ENCODE measurements around the gene TMEM63C. TPM values are rescaled to one million over a fixed set of nuclear protein-coding genes. Genes with fewer than 3 reads are reported as not detected.

The TMEM63C gene
- polyA plus RNA-seq, 1 donor from 2014 or later, result 11.1 TPM

DNA sequence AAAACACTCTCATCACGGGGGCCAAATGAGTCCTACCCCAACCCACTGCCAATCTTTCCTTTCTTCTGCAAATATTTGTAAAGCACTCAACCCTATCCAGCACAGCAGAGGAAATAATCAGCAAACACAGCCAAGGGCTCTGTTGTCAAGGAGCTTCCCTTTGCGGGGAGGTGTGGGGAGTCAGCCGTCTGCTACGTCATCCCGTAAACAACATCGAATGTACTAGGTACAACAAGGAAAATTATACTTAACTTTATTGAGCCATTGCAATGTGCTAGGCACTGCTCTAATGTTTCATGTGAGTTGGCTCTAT, 22.8 kb downstream of the TMEM63C start:
- Histone ChIP-seq H3K27ac (ENCODE audit: low read length) (peak overlapping the region; percentile 72), H3K9ac (ENCODE audit: low read length) (peak overlapping the region; percentile 44), H3K79me2 (replicated peaks; ENCODE audit: insufficient read depth, low read length) (no peaks in the 10 kb centered on the region), H3K36me3 (ENCODE audit: insufficient read depth, low read length) (no peaks in the 10 kb centered on the region), H2AFZ (ENCODE audit: low read depth, low read length) (no peak overlapping the region), H3K4me3 (ENCODE audit: low read length) (no peak overlapping the region), H4K20me1 (ENCODE audit: insufficient read depth) (no peaks in the 10 kb centered on the region), H3F3A (ENCODE audit: insufficient read depth, low read length, poor library complexity, severe bottlenecking) (no peaks in the 10 kb centered on the region), H3K27me3 (ENCODE audit: insufficient read depth, low read depth, low read length) (no peaks in the 10 kb centered on the region), H3K9me2 (ENCODE audit: insufficient read depth, low read length) (no peaks in the 10 kb centered on the region), H3K4me2 (ENCODE audit: low read length) (no peak overlapping the region), H3K9me3 (ENCODE audit: low read length) (no peaks in the 10 kb centered on the region)
- TF ChIP-seq EZH2 (IDR thresholded peaks at IDR 0.05; ENCODE audit: borderline replicate concordance, insufficient read depth, low read length, poor library complexity, severe bottlenecking) (no peak), EP300 (conservative IDR thresholded peaks at IDR 0.05; ENCODE audit: poor library complexity, severe bottlenecking) (no peak), MXI1 (conservative IDR thresholded peaks at IDR 0.05; ENCODE audit: poor library complexity, severe bottlenecking) (no peak), TAF1 (IDR thresholded peaks at IDR 0.05; ENCODE audit: low read depth) (no peak), RAD21 (conservative IDR thresholded peaks at IDR 0.05) (no peak), SMC3 (conservative IDR thresholded peaks at IDR 0.05; ENCODE audit: poor library complexity) (no peak), POLR2AphosphoS5 (IDR thresholded peaks at IDR 0.05) (no peak)
- TF ChIP-seq, protein P1, sequence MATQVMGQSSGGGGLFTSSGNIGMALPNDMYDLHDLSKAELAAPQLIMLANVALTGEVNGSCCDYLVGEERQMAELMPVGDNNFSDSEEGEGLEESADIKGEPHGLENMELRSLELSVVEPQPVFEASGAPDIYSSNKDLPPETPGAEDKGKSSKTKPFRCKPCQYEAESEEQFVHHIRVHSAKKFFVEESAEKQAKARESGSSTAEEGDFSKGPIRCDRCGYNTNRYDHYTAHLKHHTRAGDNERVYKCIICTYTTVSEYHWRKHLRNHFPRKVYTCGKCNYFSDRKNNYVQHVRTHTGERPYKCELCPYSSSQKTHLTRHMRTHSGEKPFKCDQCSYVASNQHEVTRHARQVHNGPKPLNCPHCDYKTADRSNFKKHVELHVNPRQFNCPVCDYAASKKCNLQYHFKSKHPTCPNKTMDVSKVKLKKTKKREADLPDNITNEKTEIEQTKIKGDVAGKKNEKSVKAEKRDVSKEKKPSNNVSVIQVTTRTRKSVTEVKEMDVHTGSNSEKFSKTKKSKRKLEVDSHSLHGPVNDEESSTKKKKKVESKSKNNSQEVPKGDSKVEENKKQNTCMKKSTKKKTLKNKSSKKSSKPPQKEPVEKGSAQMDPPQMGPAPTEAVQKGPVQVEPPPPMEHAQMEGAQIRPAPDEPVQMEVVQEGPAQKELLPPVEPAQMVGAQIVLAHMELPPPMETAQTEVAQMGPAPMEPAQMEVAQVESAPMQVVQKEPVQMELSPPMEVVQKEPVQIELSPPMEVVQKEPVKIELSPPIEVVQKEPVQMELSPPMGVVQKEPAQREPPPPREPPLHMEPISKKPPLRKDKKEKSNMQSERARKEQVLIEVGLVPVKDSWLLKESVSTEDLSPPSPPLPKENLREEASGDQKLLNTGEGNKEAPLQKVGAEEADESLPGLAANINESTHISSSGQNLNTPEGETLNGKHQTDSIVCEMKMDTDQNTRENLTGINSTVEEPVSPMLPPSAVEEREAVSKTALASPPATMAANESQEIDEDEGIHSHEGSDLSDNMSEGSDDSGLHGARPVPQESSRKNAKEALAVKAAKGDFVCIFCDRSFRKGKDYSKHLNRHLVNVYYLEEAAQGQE (IDR thresholded peaks at IDR 0.05; ENCODE audit: borderline replicate concordance), result no peak
- TF ChIP-seq, protein P2, sequence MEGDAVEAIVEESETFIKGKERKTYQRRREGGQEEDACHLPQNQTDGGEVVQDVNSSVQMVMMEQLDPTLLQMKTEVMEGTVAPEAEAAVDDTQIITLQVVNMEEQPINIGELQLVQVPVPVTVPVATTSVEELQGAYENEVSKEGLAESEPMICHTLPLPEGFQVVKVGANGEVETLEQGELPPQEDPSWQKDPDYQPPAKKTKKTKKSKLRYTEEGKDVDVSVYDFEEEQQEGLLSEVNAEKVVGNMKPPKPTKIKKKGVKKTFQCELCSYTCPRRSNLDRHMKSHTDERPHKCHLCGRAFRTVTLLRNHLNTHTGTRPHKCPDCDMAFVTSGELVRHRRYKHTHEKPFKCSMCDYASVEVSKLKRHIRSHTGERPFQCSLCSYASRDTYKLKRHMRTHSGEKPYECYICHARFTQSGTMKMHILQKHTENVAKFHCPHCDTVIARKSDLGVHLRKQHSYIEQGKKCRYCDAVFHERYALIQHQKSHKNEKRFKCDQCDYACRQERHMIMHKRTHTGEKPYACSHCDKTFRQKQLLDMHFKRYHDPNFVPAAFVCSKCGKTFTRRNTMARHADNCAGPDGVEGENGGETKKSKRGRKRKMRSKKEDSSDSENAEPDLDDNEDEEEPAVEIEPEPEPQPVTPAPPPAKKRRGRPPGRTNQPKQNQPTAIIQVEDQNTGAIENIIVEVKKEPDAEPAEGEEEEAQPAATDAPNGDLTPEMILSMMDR (IDR thresholded peaks at IDR 0.05; ENCODE audit: poor library complexity, severe bottlenecking), result no peak

DNA sequence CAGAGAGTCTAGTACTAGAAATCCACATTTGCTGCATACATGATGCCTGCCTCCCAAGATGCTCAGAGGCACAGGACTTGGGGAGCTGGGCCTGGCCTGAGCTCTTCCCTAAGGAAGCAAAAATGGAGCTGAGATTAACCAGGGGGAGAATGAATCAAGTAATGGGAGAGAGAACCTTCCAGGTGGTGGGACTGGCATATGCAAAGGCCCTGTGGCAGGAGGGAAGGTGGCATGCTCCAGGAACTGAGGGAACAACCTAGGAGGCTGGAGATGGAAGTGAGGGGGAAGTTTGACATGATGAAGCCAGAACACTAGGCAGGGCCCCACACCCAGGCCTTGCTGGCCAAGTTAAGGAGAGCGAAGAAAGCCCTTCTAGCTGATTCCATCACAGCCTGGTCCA, 23.3 kb downstream of the TMEM63C start:
- no peaks in the 10 kb centered on the region for H3K79me2 ChIP-seq (replicated peaks; ENCODE audit: insufficient read depth, low read length)
- H2AFZ ChIP-seq (ENCODE audit: low read depth, low read length), result no peak overlapping the region
- no peak overlapping the region for H3K4me2 ChIP-seq (ENCODE audit: low read length)
- H3K36me3 ChIP-seq (ENCODE audit: insufficient read depth, low read length), result no peaks in the 10 kb centered on the region
- no peaks in the 10 kb centered on the region for H3K9me3 ChIP-seq (ENCODE audit: low read length)
- TF ChIP-seq, protein P1 (IDR thresholded peaks at IDR 0.05; ENCODE audit: borderline replicate concordance), result no peak
- TF ChIP-seq, protein P2 (IDR thresholded peaks at IDR 0.05; ENCODE audit: poor library complexity, severe bottlenecking), result no peak
- TF ChIP-seq SMC3 (conservative IDR thresholded peaks at IDR 0.05; ENCODE audit: poor library complexity) (no peak), RAD21 (conservative IDR thresholded peaks at IDR 0.05) (no peak), MXI1 (conservative IDR thresholded peaks at IDR 0.05; ENCODE audit: poor library complexity, severe bottlenecking) (no peak), TAF1 (IDR thresholded peaks at IDR 0.05; ENCODE audit: low read depth) (no peak), POLR2AphosphoS5 (IDR thresholded peaks at IDR 0.05) (no peak), EZH2 (IDR thresholded peaks at IDR 0.05; ENCODE audit: borderline replicate concordance, insufficient read depth, low read length, poor library complexity, severe bottlenecking) (no peak), EP300 (conservative IDR thresholded peaks at IDR 0.05; ENCODE audit: poor library complexity, severe bottlenecking) (no peak)
- no peaks in the 10 kb centered on the region for H3K9me2 ChIP-seq (ENCODE audit: insufficient read depth, low read length)
- no peak overlapping the region for H3K4me3 ChIP-seq (ENCODE audit: low read length)
- peak overlapping the region; percentile 72 for H3K27ac ChIP-seq (ENCODE audit: low read length)
- no peaks in the 10 kb centered on the region for H3F3A ChIP-seq (ENCODE audit: insufficient read depth, low read length, poor library complexity, severe bottlenecking)
- H4K20me1 ChIP-seq (ENCODE audit: insufficient read depth), result no peaks in the 10 kb centered on the region
- H3K27me3 ChIP-seq (ENCODE audit: insufficient read depth, low read depth, low read length), result no peaks in the 10 kb centered on the region
- H3K9ac ChIP-seq (ENCODE audit: low read length), result no peak overlapping the region

All from neural cell (in vitro differentiated cells).